OCI-LY1 (cell line): ENCODE measurements around the gene RC3H2.
A peak's percentile ranks its signal among the peaks of the same experiment; 100 is the strongest.

Source experiments
- H2AFZ ChIP-seq: fragments of 200-600 bp; sonication (generic), shearing (Covaris generic); 2 replicates; pipeline ENCODE4 v1.6.0; 2014; ENCODE audit warnings: antibody characterized with exemption, mild to moderate bottlenecking, low read length
- H3F3A ChIP-seq: fragments of 200-600 bp; sonication (generic), shearing (Covaris generic); 2 replicates; pipeline ENCODE4 v1.6.0; 2014; ENCODE audit warnings: mild to moderate bottlenecking, antibody characterized with exemption, low read length, moderate library complexity; ENCODE audit not compliant: insufficient read depth
- H3K27ac ChIP-seq: fragments of 200-600 bp; sonication (generic); 2 replicates; pipeline ENCODE4 v1.5.1; 2014; ENCODE audit warnings: low read length, mixed run types, mild to moderate bottlenecking, low read depth; ENCODE audit not compliant: poor library complexity, severe bottlenecking
- H3K27me3 ChIP-seq: fragments of 200-600 bp; sonication (generic); 2 replicates; pipeline ENCODE4 v1.6.0; 2014; ENCODE audit warnings: antibody characterized with exemption, mild to moderate bottlenecking, low read length, moderate library complexity; ENCODE audit not compliant: insufficient read depth
- H3K36me3 ChIP-seq: fragments of 200-600 bp; sonication (generic); 2 replicates; pipeline ENCODE4 v1.6.1; 2014; ENCODE audit warnings: mild to moderate bottlenecking, antibody characterized with exemption, low read length, moderate library complexity, mixed read lengths; ENCODE audit not compliant: insufficient read depth
- H3K4me1 ChIP-seq: fragments of 200-600 bp; sonication (generic); 2 replicates; pipeline ENCODE4 v1.5.1; 2014; ENCODE audit warnings: mild to moderate bottlenecking, low read length, moderate library complexity; ENCODE audit not compliant: insufficient read depth, severe bottlenecking
- H3K4me2 ChIP-seq: fragments of 200-600 bp; sonication (generic), shearing (Covaris generic); 2 replicates; pipeline ENCODE4 v1.6.1; 2014; ENCODE audit warnings: low read length
- H3K4me3 ChIP-seq: fragments of 200-600 bp; sonication (generic); 2 replicates; pipeline ENCODE4 v1.5.1; 2014; ENCODE audit warnings: low read length, low read depth, mild to moderate bottlenecking, mixed read lengths; ENCODE audit not compliant: poor library complexity, severe bottlenecking
- H3K79me2 ChIP-seq: fragments of 200-600 bp; shearing (Covaris generic); 2 replicates; pipeline ENCODE4 v1.6.1; 2016; ENCODE audit warnings: mixed run types, low read length, mixed read lengths; ENCODE audit not compliant: insufficient read depth
- H3K9ac ChIP-seq: fragments of 200-600 bp; sonication (generic), shearing (Covaris generic); 2 replicates; pipeline ENCODE4 v1.6.1; 2014; ENCODE audit warnings: mild to moderate bottlenecking, low read length, mixed read lengths
- H3K9me2 ChIP-seq: fragments of 200-600 bp; sonication (generic), shearing (Covaris generic); 2 replicates; pipeline ENCODE4 v1.6.1; 2014; ENCODE audit warnings: low read depth, mild to moderate bottlenecking, low read length, mixed read lengths
- H3K9me3 ChIP-seq: fragments of 200-600 bp; shearing (Covaris generic); 2 replicates; pipeline ENCODE4 v1.6.1; 2014; ENCODE audit warnings: low read length, mixed read lengths
- H4K20me1 ChIP-seq: fragments of 200-600 bp; sonication (generic), shearing (Covaris generic); 2 replicates; pipeline ENCODE4 v1.6.0; 2016; ENCODE audit warnings: mild to moderate bottlenecking, low read length; ENCODE audit not compliant: insufficient read depth
- EZH2 ChIP-seq: fragments of 200-600 bp; sonication (generic), shearing (Covaris generic); IDR thresholded peaks from 2 replicates; pipeline ENCODE4 v1.8.0; 2017; ENCODE audit warnings: borderline replicate concordance, mixed run types, mild to moderate bottlenecking, antibody characterized with exemption, low read length, moderate library complexity, mixed read lengths
- TF ChIP-seq, protein P1 (sequence below): fragments of 200-600 bp; sonication (generic), shearing (Covaris generic); IDR thresholded peaks from 2 replicates; pipeline ENCODE4 v1.5.1; 2017; ENCODE audit warnings: mild to moderate bottlenecking, antibody characterized with exemption, low read length, moderate library complexity, mixed read lengths

The RC3H2 gene

DNA sequence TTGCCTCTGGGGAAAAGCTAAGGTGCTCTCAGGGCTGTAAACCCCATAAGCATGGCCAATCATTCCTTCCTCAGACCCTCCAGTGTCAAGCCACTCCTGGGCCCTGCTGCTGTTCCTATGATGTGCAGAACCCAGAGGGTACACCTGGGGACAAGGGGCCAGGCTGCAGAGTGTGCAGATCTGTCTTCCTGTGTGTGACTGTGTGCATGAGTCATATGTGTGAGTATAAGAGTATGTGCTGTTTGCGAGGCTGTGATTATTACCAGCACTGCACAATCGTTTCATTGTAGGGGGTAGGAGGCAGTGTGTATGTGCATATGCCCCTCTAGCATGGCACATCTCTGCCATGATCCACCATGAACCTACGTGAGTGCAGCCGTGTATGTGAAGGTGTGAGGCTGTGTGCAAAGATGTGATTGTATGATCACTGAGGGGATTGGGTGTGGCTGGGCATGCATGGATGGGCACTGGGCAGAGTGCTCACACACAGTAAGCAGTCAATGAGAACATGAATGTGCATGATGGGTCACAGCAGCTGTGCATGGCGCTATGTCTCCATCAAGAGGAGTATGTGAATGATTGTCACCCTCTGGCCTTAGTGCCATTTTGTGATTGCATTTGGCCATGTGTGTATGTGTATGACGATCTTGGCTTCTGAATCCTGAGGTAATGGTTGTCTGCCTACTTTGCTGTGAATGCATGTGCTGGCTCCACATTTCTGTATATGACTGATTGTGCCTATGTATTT is 107.7 kb downstream of the RC3H2 start:
- no peak overlapping the region for H3K9ac ChIP-seq
- no peak overlapping the region for H3K4me3 ChIP-seq
- no peak overlapping the region for H3K27ac ChIP-seq
- TF ChIP-seq EZH2 = no peak
- TF ChIP-seq, protein P1, sequence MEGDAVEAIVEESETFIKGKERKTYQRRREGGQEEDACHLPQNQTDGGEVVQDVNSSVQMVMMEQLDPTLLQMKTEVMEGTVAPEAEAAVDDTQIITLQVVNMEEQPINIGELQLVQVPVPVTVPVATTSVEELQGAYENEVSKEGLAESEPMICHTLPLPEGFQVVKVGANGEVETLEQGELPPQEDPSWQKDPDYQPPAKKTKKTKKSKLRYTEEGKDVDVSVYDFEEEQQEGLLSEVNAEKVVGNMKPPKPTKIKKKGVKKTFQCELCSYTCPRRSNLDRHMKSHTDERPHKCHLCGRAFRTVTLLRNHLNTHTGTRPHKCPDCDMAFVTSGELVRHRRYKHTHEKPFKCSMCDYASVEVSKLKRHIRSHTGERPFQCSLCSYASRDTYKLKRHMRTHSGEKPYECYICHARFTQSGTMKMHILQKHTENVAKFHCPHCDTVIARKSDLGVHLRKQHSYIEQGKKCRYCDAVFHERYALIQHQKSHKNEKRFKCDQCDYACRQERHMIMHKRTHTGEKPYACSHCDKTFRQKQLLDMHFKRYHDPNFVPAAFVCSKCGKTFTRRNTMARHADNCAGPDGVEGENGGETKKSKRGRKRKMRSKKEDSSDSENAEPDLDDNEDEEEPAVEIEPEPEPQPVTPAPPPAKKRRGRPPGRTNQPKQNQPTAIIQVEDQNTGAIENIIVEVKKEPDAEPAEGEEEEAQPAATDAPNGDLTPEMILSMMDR = peak; percentile 8; the same call in 1 of the 2 replicates
- no peaks in the 10 kb centered on the region for H3K4me1 ChIP-seq
- H4K20me1 ChIP-seq = no peaks in the 10 kb centered on the region
- no peaks in the 10 kb centered on the region for H3K9me3 ChIP-seq
- no peaks in the 10 kb centered on the region for H3K79me2 ChIP-seq
- no peak overlapping the region for H2AFZ ChIP-seq
- no peaks in the 10 kb centered on the region for H3K9me2 ChIP-seq
- H3K4me2 ChIP-seq = no peak overlapping the region
- H3K36me3 ChIP-seq = no peaks in the 10 kb centered on the region
- H3K27me3 ChIP-seq = no peaks in the 10 kb centered on the region
- no peaks in the 10 kb centered on the region for H3F3A ChIP-seq
